Mucosa of rectum (tissue), 2 donors: ENCODE results near the gene PACS1.
A peak's percentile ranks its signal among the peaks of the same experiment; 100 is the strongest.

Experiments
- H3K27ac ChIP-seq, 2 donors: one replicate each; pipeline ENCODE4 v1.7.0; 2013; ENCODE audit warnings: inconsistent platforms in 2 of 2, low read depth in 2 of 2, low read length in 2 of 2
- H3K27me3 ChIP-seq, 2 donors: one replicate each; pipeline ENCODE4 v1.7.0; 2013; ENCODE audit warnings: low read length in 2 of 2; ENCODE audit not compliant: control insufficient read depth in 2 of 2, insufficient read depth in 2 of 2
- H3K36me3 ChIP-seq, 2 donors: one replicate each; pipeline ENCODE4 v1.7.0; 2013; ENCODE audit warnings: low read length in 2 of 2; ENCODE audit not compliant: control insufficient read depth in 2 of 2, insufficient read depth in 2 of 2
- H3K4me1 ChIP-seq, 2 donors: one replicate each; pipeline ENCODE4 v1.7.0; 2013; ENCODE audit warnings: low read length in 2 of 2, mild to moderate bottlenecking in 1 of 2; ENCODE audit not compliant: control insufficient read depth in 2 of 2, insufficient read depth in 2 of 2
- H3K4me3 ChIP-seq, 2 donors: one replicate each; pipeline ENCODE4 v1.7.0; 2013; ENCODE audit warnings: low read length in 2 of 2
- H3K9ac ChIP-seq, 2 donors: one replicate each; pipeline ENCODE4 v1.7.0; 2013; ENCODE audit warnings: low read length in 2 of 2, low read depth in 1 of 2, mild to moderate bottlenecking in 1 of 2
- H3K9me3 ChIP-seq, 2 donors: one replicate each; pipeline ENCODE4 v1.7.0; 2013; ENCODE audit warnings: low read length in 2 of 2; ENCODE audit not compliant: control insufficient read depth in 2 of 2
- donor health status: healthy.
- donor health status: Normal muscosa, but diverticular disease.

The PACS1 gene

DNA sequence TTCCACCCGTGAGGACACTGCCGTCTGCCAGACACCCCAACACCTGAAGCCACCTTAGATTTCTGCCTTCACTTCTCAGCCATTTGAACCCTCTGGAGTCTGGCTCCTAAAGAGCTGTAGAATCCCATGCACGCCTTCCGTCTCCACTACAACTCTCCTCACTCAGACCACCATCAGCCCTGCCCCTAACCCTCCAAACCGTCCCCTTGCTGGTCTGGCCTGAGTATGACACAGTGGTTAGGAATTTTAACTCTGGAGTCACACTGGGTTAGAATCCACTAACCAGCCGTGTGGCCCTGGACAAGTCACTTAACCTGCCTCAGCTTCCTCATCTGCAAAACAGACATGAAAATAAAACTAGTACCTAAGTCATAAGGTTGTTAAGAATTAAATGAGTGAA, 210.9 kb downstream of the PACS1 start:
- H3K9ac ChIP-seq, result no peak overlapping the region
- H3K4me1 ChIP-seq, result peaks cover 8% of the 10 kb centered on the region in 2 donors
- no peak overlapping the region for H3K4me3 ChIP-seq
- no peak overlapping the region for H3K27ac ChIP-seq
- H3K27me3 ChIP-seq, result no peaks in the 10 kb centered on the region
- H3K36me3 ChIP-seq, result peaks cover 7 to 13% of the 10 kb centered on the region in 2 donors
- no peaks in the 10 kb centered on the region for H3K9me3 ChIP-seq

- H3K9me3 ChIP-seq, result no peaks in the 10 kb centered on the region
- peaks cover 6 to 9% of the 10 kb centered on the region in 2 donors for H3K36me3 ChIP-seq
- H3K27ac ChIP-seq, result no peak overlapping the region
- peaks cover 8% of the 10 kb centered on the region in 2 donors for H3K4me1 ChIP-seq
- no peak overlapping the region for H3K9ac ChIP-seq
- H3K4me3 ChIP-seq, result no peak overlapping the region
- H3K27me3 ChIP-seq, result no peaks in the 10 kb centered on the region
Measured at GRCh38 chr11:66281776-66282467, 211.8 kb downstream of the PACS1 start.

DNA sequence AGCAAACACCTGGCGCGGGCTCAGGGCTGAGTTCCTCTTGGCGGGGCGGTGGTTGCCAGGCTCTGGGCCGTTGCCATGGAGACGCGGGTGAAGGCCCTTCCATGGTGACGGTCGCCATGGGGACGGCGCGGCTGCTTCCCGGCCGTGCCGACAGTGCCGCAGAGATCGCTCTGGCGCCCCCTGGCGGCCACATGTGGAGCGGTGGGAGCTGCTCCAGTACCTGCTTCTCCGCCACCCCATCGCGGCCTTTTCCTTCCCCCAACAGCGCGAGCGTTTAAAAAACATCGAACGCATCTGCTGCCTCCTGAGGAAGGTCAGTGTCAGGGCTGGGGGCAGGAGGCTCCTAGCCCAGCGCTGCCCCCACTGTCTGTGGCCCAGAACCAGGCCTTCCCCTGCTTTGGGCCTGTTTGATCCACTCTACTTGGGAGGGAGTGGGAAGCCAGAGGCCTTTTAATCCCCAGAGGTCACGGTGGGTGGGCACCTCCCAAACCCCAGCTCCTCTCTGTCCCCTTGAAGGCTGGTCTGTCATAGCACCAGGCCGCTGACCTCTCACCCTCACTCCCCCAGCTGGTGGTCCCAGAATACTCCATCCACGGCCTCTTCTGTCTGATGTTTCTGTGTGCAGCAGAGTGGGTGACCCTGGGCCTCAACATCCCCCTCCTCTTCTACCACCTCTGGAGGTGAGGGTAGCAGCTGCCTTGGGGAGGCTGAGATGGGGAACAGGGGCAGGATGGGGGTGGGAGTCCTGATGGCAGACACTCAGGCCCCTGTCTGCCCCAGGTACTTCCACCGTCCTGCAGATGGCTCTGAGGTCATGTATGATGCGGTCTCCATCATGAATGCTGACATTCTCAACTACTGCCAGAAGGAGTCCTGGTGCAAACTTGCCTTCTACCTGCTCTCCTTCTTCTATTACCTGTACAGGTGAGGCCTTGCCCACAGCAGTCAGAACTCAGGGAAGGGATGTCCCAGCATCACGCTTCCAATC, 212.7 kb downstream of the PACS1 start:
- Histone ChIP-seq H3K36me3 (peaks cover 6 to 9% of the 10 kb centered on the region in 2 donors), H3K9ac (no peak overlapping the region), H3K9me3 (no peaks in the 10 kb centered on the region), H3K4me1 (peaks cover 8 to 9% of the 10 kb centered on the region in 2 donors), H3K4me3 (no peak overlapping the region), H3K27ac (peak overlapping the region in 1 of 2 donors; percentile 4), H3K27me3 (no peaks in the 10 kb centered on the region)

DNA sequence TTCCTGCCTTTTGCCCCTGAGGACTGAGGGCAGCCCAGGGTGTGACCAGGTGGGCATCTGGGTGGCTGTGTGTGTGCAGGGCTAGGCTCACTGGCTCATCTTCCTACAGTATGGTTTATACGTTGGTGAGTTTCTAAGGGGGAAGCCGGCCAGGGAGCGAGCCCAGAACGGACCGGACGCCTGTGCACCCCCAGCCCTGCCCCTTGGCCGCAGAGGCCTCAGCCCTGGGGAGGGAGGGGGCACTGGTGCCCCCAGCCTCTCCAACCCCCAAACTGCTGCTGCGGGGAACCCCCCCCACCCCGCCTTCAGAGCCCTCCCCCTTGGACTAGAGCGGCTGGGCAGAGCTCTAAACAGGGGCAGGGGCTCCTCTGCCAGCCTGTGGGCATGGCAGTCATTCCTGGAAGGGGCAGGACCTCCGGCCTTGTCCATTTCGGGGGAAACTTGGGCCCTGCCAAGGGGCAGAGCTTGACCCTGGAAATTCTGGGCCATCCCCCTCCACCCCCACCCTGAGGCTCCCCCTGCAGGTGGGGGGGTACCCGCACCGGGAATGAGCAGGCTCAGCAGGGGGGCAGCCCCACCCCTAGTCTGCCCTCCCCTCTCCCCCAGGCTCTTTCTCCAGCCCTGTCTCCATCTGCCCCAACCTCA, 213.5 kb downstream of the PACS1 start:
- no peak overlapping the region for H3K9ac ChIP-seq
- peaks cover 16% of the 10 kb centered on the region in 2 donors for H3K4me1 ChIP-seq
- H3K27ac ChIP-seq, result no peak overlapping the region

DNA sequence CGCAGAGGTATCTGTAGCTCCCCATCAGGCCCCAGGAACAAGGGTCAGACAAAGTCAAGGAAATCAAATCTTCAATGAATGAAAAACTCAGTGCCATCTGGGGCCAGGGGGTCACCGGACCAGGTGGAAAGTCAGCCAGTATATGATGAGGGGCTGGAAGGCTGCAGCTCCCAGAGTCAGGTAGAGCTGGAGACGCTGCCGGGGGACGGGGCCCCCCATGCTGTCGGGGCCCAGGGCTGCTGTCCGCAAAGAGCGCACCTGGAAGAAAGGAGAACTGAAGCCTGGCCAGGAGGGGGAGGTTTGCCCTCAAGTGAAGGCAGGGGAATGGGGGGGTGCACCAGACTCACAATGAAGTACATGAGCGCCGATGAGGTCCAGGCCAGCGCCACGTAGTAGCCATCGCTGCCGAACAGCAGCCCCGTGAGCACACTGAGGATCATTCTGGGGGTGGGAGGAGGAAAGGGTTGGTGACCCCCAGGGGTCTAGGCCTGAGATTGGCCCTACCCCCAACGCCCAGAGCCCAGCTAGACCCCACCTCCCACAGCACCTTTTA, 214.5 kb downstream of the PACS1 start:
- Histone ChIP-seq H3K9ac (no peak overlapping the region), H3K4me1 (peaks cover 18% of the 10 kb centered on the region in 2 donors), H3K27me3 (no peaks in the 10 kb centered on the region), H3K36me3 (peaks cover 6 to 9% of the 10 kb centered on the region in 2 donors), H3K9me3 (no peaks in the 10 kb centered on the region), H3K4me3 (no peak overlapping the region), H3K27ac (no peak overlapping the region)

More for the DNA sequence above, 213.5 kb downstream of the PACS1 start:
- Histone ChIP-seq H3K9me3 (no peaks in the 10 kb centered on the region), H3K27me3 (no peaks in the 10 kb centered on the region), H3K4me3 (no peak overlapping the region), H3K36me3 (peaks cover 6 to 9% of the 10 kb centered on the region in 2 donors)

DNA sequence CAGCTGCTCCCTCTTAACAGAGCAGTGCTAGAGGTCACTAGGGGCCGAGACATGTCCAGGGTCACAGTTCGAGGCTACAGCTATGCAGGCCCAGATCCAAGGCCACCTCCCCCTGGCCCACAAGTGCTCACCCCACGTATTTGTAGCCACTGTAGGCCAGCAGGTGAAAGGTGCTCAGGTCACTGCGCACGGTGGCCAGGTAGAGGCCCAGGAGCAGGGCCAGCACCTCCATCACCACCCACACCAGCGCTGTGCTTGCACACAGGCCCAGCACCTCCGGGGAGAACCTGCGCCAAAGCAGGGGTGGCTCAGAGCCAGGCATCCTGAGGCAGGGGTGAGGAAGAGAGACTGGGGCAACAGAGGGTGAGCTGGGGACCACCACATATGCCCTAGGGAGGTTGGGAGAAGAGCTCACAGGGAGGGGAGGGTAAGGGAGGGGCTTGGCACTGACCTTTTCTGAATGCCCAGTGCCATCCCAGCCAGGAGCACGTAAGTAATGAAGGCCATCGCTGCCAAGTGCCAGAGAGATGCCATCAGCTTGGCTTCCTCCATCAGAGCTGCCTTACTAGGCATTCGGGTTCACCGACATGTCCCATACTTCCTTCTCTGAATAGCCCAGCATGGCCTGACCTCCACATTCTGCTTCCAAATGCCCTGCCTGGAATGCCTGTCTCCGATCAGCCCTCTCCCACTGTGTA, 215.3 kb downstream of the PACS1 start:
- Histone ChIP-seq H3K27me3 (no peaks in the 10 kb centered on the region), H3K36me3 (peaks cover 6 to 9% of the 10 kb centered on the region in 2 donors), H3K4me1 (peaks cover 25 to 26% of the 10 kb centered on the region in 2 donors), H3K9me3 (no peaks in the 10 kb centered on the region), H3K4me3 (no peak overlapping the region), H3K27ac (no peak overlapping the region), H3K9ac (no peak overlapping the region)

DNA sequence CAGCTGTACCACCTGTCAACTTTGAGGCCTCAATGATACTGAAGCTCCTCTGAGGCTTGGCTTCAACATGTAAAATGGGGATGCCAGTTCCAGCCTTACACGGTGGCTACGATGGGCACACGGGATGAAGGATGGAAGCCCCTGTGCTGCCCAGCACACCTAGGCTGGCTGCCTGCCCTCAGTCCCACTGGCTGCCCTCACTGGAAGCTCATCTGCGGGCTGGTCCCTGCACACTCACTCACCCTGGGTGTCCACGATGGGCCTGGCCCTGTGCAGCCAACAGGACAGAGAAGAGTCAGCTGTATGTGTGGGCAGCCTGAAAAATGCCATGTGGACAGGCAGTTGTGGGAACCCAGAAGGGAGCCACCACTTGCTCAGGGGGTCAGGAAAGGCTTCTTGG, 216.6 kb downstream of the PACS1 start:
- H3K4me1 ChIP-seq, result peaks cover 25 to 26% of the 10 kb centered on the region in 2 donors
- no peak overlapping the region for H3K4me3 ChIP-seq
- peaks cover 5 to 6% of the 10 kb centered on the region in 2 donors for H3K27me3 ChIP-seq
- peaks cover 6 to 9% of the 10 kb centered on the region in 2 donors for H3K36me3 ChIP-seq
- H3K27ac ChIP-seq, result no peak overlapping the region
- no peaks in the 10 kb centered on the region for H3K9me3 ChIP-seq
- H3K9ac ChIP-seq, result no peak overlapping the region

DNA sequence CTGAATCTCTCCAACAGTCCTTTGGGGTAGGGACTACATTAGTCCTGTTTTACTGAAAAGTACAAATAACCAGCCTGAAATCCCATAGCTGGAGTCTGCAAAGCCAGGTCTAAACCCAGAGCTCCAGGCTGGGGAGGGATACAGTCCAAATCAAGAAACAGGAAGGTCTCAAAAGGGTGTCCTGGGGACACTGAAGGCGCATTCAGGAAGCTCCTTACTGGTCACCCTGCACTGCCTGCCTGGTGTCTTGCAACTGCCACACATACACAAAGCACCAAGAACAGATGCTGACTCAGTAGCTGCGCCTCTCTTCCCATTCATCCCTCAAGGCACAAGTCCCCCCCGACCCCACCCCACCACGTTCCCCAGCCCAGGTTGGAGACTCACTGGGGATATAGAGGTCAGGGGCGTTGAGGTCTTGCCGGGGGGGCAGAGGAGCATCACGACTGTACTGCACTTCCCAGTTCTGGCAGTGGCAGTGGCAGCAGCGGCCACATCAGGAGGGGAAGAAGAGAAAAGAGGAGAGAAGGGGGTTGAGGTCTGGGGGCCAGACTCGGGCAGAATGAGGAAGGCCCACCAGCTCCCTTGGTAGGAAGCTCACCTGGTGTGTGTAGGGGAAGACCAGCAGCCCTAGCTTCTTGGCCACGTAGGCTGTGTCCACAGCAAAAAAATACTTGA, 217.3 kb downstream of the PACS1 start:
- Histone ChIP-seq H3K27me3 (peaks cover 6 to 8% of the 10 kb centered on the region in 2 donors), H3K4me1 (peaks cover 22 to 25% of the 10 kb centered on the region in 2 donors), H3K9me3 (no peaks in the 10 kb centered on the region), H3K9ac (peak overlapping the region in 1 of 2 donors; percentile 94), H3K27ac (no peak overlapping the region), H3K36me3 (peaks cover 6 to 9% of the 10 kb centered on the region in 2 donors), H3K4me3 (peak overlapping the region in 1 of 2 donors; percentile 94)
